H1 (cell line): ENCODE measurements around the gene SLC30A3. TPM values are rescaled to one million over a fixed set of nuclear protein-coding genes. Genes with fewer than 3 reads are reported as not detected.

Experiments
- CTCF ChIA-PET: fragments of 300-600 bp; sonication (Branson Sonifier 250); formaldehyde crosslinking; loops from one replicate; lab custom pipeline; 2021; ENCODE audit not compliant: partially characterized antibody; lab: Charles Lee
- POLR2A ChIA-PET: fragments of 300-600 bp; sonication (Branson Sonifier 250); formaldehyde crosslinking; loops from one replicate; lab custom pipeline; 2021; ENCODE audit warnings: inconsistent platforms; ENCODE audit not compliant: partially characterized antibody; lab: Charles Lee
- DNase-seq, 2 experiments: peaks; one replicate each; pipeline versions ENCODE4 v3.0.0 to v3.0.0-alpha.2; 2010 to 2022; ENCODE audit warnings: low spot score in 2 of 2, low read depth in 1 of 2, mixed read lengths in 1 of 2
- FAIRE-seq: peaks from 2 replicates; lab custom pipeline; 2011; peaks lifted over from hg19 to GRCh38; lab: Jason Lieb, UNC
- H2AFZ ChIP-seq: 2 replicates; pipeline ENCODE4 v1.8.1; 2012; ENCODE audit warnings: low read length, inconsistent platforms
- H2AK5ac ChIP-seq: 2 replicates; pipeline ENCODE4 v1.6.1; 2013; ENCODE audit warnings: low read depth, low read length
- H2BK120ac ChIP-seq: replicated peaks from 2 replicates; pipeline ENCODE3; 2013; ENCODE audit warnings: low read depth, low read length, inconsistent platforms
- H2BK12ac ChIP-seq: 2 replicates; pipeline ENCODE4 v1.6.1; 2013; ENCODE audit warnings: low read depth, low read length
- H2BK15ac ChIP-seq: 2 replicates; pipeline ENCODE4 v1.6.1; 2013; ENCODE audit warnings: low read length
- H2BK20ac ChIP-seq: 2 replicates; pipeline ENCODE4 v1.6.1; 2013; ENCODE audit warnings: low read length
- H2BK5ac ChIP-seq: 2 replicates; pipeline ENCODE4 v1.6.1; 2013; ENCODE audit warnings: low read depth, low read length
- H3K14ac ChIP-seq: 2 replicates; pipeline ENCODE4 v1.6.1; 2013; ENCODE audit warnings: inconsistent platforms; ENCODE audit not compliant: insufficient read length
- H3K18ac ChIP-seq: 2 replicates; pipeline ENCODE4 v1.6.1; 2013; ENCODE audit warnings: low read length; ENCODE audit errors: extremely low read depth
- H3K23ac ChIP-seq: 2 replicates; pipeline ENCODE4 v1.6.1; 2013; ENCODE audit warnings: inconsistent platforms; ENCODE audit not compliant: insufficient read length
- H3K23me2 ChIP-seq: 2 replicates; pipeline ENCODE4 v1.6.1; 2013; ENCODE audit warnings: low read depth, low read length
- H3K27ac ChIP-seq: 2 replicates; pipeline ENCODE4 v1.6.1; 2011; ENCODE audit warnings: low read depth, low read length, inconsistent platforms
- H3K27me3 ChIP-seq, 4 experiments: replicated peaks in 1 of 4; 1 replicate in 1 of 4; 2 replicates in 3 of 4; pipeline versions ENCODE4 v1.6.1 to v1.8.1; 2011 to 2013; ENCODE audit warnings: low read length in 3 of 4, mild to moderate bottlenecking in 3 of 4, inconsistent platforms in 2 of 4, mixed read lengths in 2 of 4, moderate library complexity in 1 of 4; ENCODE audit not compliant: control insufficient read depth in 3 of 4, insufficient read depth in 3 of 4; ENCODE audit errors: extremely low read depth in 1 of 4
- H3K36me3 ChIP-seq, 4 experiments: 2 replicates each; pipeline versions ENCODE4 v1.6.1 to v1.8.1; 2011 to 2013; ENCODE audit warnings: mild to moderate bottlenecking in 4 of 4, low read length in 3 of 4, moderate library complexity in 2 of 4, control low read depth in 1 of 4, inconsistent platforms in 1 of 4; ENCODE audit not compliant: insufficient read depth in 4 of 4, control insufficient read depth in 2 of 4
- H3K4ac ChIP-seq: replicated peaks from 2 replicates; pipeline ENCODE3; 2013; ENCODE audit warnings: low read length, low read depth, mixed read lengths, inconsistent platforms; ENCODE audit not compliant: insufficient read length
- H3K4me1 ChIP-seq, 4 experiments: replicated peaks in 1 of 4; 1 replicate in 1 of 4; 2 replicates in 3 of 4; pipeline versions ENCODE4 v1.6.1 to v1.8.1; 2011 to 2013; ENCODE audit warnings: low read length in 3 of 4, inconsistent platforms in 2 of 4, mixed read lengths in 1 of 4; ENCODE audit not compliant: insufficient read depth in 4 of 4, control insufficient read depth in 3 of 4
- H3K4me2 ChIP-seq, 2 experiments: 2 replicates each; pipeline versions ENCODE4 v1.6.1 to v1.8.1; 2011 to 2013; ENCODE audit warnings: low read depth in 2 of 2, low read length in 2 of 2, control low read depth in 1 of 2, inconsistent platforms in 1 of 2, mild to moderate bottlenecking in 1 of 2; ENCODE audit not compliant: insufficient read depth in 1 of 2
- H3K4me3 ChIP-seq, 4 experiments: fragments of 200-600, 300-600 bp in 1 of 4; sonication (generic), shearing (Covaris generic), sonication (Bioruptor Twin) in 1 of 4; 2 replicates each; pipeline versions ENCODE4 v1.5.1 to v1.8.1; 2011 to 2016; ENCODE audit warnings: low read length in 4 of 4, low read depth in 3 of 4, control low read depth in 2 of 4, inconsistent platforms in 2 of 4, mild to moderate bottlenecking in 2 of 4, mixed read lengths in 1 of 4, moderate library complexity in 1 of 4; ENCODE audit not compliant: insufficient read depth in 2 of 4; ENCODE audit errors: extremely low read depth in 1 of 4
- H3K56ac ChIP-seq: replicated peaks from 2 replicates; pipeline ENCODE3; 2013; ENCODE audit warnings: low read depth, mild to moderate bottlenecking, mixed read lengths, low read length, inconsistent platforms; ENCODE audit not compliant: insufficient read length
- H3K79me1 ChIP-seq: 2 replicates; pipeline ENCODE4 v1.6.1; 2013; ENCODE audit warnings: low read depth, low read length, control low read depth
- H3K79me2 ChIP-seq, 2 experiments: 2 replicates each; pipeline versions ENCODE4 v1.6.1 to v1.8.1; 2012 to 2013; ENCODE audit warnings: low read length in 2 of 2, mild to moderate bottlenecking in 2 of 2, inconsistent platforms in 1 of 2; ENCODE audit not compliant: insufficient read depth in 2 of 2, control insufficient read depth in 1 of 2
- H3K9ac ChIP-seq, 4 experiments: replicated peaks in 1 of 4; 1 replicate in 1 of 4; 2 replicates in 3 of 4; pipeline versions ENCODE4 v1.6.1 to v1.8.1; 2011 to 2013; ENCODE audit warnings: low read depth in 3 of 4, low read length in 3 of 4, control low read depth in 2 of 4, mild to moderate bottlenecking in 2 of 4, moderate library complexity in 2 of 4, inconsistent platforms in 1 of 4; ENCODE audit errors: extremely low read depth in 1 of 4
- H3K9me3 ChIP-seq, 2 experiments: 2 replicates each; pipeline versions ENCODE4 v1.6.1 to v1.8.1; 2012 to 2013; ENCODE audit warnings: mild to moderate bottlenecking in 2 of 2, moderate library complexity in 2 of 2, control low read depth in 1 of 2, inconsistent platforms in 1 of 2, low read depth in 1 of 2, low read length in 1 of 2, mixed read lengths in 1 of 2; ENCODE audit not compliant: insufficient read depth in 2 of 2
- H4K20me1 ChIP-seq, 2 experiments: replicated peaks in 1 of 2; 2 replicates each; pipeline versions ENCODE3 to v1.8.1; 2011 to 2013; ENCODE audit warnings: inconsistent platforms in 2 of 2, low read length in 2 of 2, mild to moderate bottlenecking in 1 of 2; ENCODE audit not compliant: insufficient read depth in 2 of 2, control insufficient read depth in 1 of 2
- H4K5ac ChIP-seq: 2 replicates; pipeline ENCODE4 v1.6.1; 2013; ENCODE audit warnings: low read length, low read depth, mixed read lengths, inconsistent platforms; ENCODE audit not compliant: insufficient read length
- H4K8ac ChIP-seq: 2 replicates; pipeline ENCODE4 v1.8.0; 2013; ENCODE audit warnings: mild to moderate bottlenecking, moderate library complexity, low read length, inconsistent platforms; ENCODE audit not compliant: insufficient read depth; ENCODE audit errors: extremely low read depth
- H4K91ac ChIP-seq: replicated peaks from 2 replicates; pipeline ENCODE3; 2013; ENCODE audit warnings: low read length, mixed read lengths, inconsistent platforms; ENCODE audit not compliant: insufficient read length
- ASH2L ChIP-seq: fragments of 200-600, 300-600 bp; sonication (generic); IDR thresholded peaks from one replicate; pipeline ENCODE4 v1.7.1; 2017; ENCODE audit warnings: low read length
- HDAC2 ChIP-seq, 2 experiments: fragments of 300-600 bp in 1 of 2; sonication (generic) in 1 of 2; IDR thresholded peaks; 2 replicates each; pipeline ENCODE4 v1.6.1; 2011 to 2012; ENCODE audit warnings: low read depth in 2 of 2, low read length in 2 of 2, mild to moderate bottlenecking in 2 of 2, moderate library complexity in 2 of 2, borderline replicate concordance in 1 of 2, inconsistent platforms in 1 of 2
- NRF1 ChIP-seq: IDR thresholded peaks from 2 replicates; pipeline ENCODE4 v1.6.1; 2011; ENCODE audit warnings: mild to moderate bottlenecking, low read depth, low read length, improper control_type of control experiment
- SIN3A ChIP-seq, 2 experiments: IDR thresholded peaks in 1 of 2; conservative IDR thresholded peaks in 1 of 2; 2 replicates each; pipeline ENCODE4 v1.6.1; 2011 to 2012; ENCODE audit warnings: low read length in 2 of 2, improper control_type of control experiment in 1 of 2, low read depth in 1 of 2, mild to moderate bottlenecking in 1 of 2
- TCF12 ChIP-seq: IDR thresholded peaks from 2 replicates; pipeline ENCODE4 v1.6.1; 2011; ENCODE audit warnings: low read depth, mild to moderate bottlenecking, low read length
- WGBS, 2 experiments: shearing (Covaris generic) in 1 of 2; methylation state at CpG; one replicate each; pipeline versions ENCODE4 v1.1.6 to v1.1.7; 2013 to 2015; ENCODE audit warnings: low lambda C conversion rate in 2 of 2, mixed read lengths in 2 of 2, inconsistent platforms in 1 of 2, low coverage in 1 of 2, missing lambda C conversion rate in 1 of 2; ENCODE audit not compliant: insufficient replicate concordance in 2 of 2, insufficient coverage in 1 of 2, insufficient read length in 1 of 2; ENCODE audit errors: extremely low coverage in 1 of 2, missing lambda C conversion rate in 1 of 2; 5-methylcytosine and 5-hydroxymethylcytosine counted together
- polyA plus RNA-seq, 7 experiments: library from polyadenylated mRNA; depleted of rRNA in 3 of 7; stranded (reverse) in 5 of 7; unstranded in 2 of 7; fragments of >200 nt in 5 of 7; fragments of 200-250 nt in 2 of 7; gene quantifications; 1 replicate in 5 of 7; 2 replicates in 1 of 7; 4 replicates in 1 of 7; pipeline versions ENCODE4 v1.2.1 to v1.2.3, GENCODE V29; 2011 to 2013; ENCODE audit warnings: missing spikeins in 2 of 7, mixed read lengths in 2 of 7
- total RNA-seq: library from RNA; stranded (reverse); fragmentation: NEBNext Ultra II Directional; extraction: Animal tissue kit (Norgen Biotek cat#: 25700); gene quantifications from 2 replicates; pipeline ENCODE4 v1.2.1, GENCODE V29; 2021

The SLC30A3 gene
- total and polyA plus RNA-seq, 2 of the 8 experiments (the other 6 are each of a cell fraction or from before 2014, with no cell fraction given): 15.2 to 30.7 TPM

DNA sequence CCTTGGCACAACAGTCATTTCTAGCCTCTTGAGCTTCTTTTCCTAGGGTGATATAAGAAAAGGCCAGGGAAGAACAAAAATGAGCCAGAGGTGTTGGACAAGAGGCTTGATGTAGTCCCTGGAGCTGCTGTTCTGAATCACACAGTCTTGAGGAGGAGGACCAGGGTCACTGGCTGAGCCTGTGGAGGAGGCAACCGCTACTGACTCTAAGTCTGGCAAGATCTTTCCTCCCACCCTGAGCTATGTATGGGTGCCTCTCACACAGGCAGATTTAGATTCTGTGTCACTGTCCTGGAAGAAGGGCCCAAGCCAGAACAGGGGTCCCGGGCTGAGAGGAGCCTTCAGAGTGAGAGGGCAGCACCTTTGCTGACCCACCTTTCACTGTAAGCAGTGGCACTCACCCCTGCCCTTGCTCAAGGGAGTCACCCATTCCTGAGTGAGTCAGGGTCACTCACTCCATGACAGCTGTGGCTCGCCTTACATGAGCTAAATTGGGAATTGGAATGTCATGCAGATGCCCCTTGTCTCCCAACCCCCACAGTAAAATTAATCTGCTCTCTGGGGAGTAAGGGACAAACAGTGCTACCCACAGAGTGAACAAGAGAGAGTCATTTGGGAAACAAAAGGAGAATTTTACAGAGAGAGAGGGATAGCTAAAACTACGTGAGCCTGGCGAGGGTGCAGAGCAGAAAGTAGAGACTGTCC lies 19.2 kb upstream of the SLC30A3 start, which contains the start of gene TRIM54:
TRIM54 (plus strand) TSS at position 575 of the 705 bp plus-strand sequence. CDS start 303 bp downstream, outside the sequence.
- Histone ChIP-seq H4K91ac (peak within 1 kb of the TSS; percentile 93), H4K5ac (peak within 1 kb of the TSS; percentile 22), H3K23me2 (peaks cover 3% of the 10 kb centered on the region), H3K27me3 (peaks cover 0 to 4% (median 0%) of the 10 kb centered on the region in 4 experiments; a peak in 1 of 7 replicates), H3K27ac (no peak within 1 kb of the TSS), H3K56ac (no peak within 1 kb of the TSS), H3K9ac (peak within 1 kb of the TSS in 2 of 4 experiments; percentile 22 to 50; a peak in 3 of 7 replicates), H3K4ac (no peak within 1 kb of the TSS), H2AFZ (peak within 1 kb of the TSS; percentile 27; the same call in 1 of the 2 replicates), H3K14ac (no peak within 1 kb of the TSS), H2AK5ac (peak within 1 kb of the TSS; percentile 75; the same call in 1 of the 2 replicates), H3K79me2 (no peaks in the 10 kb centered on the region), H3K79me1 (no peaks in the 10 kb centered on the region), H3K9me3 (no peaks in the 10 kb centered on the region), H2BK20ac (peak within 1 kb of the TSS; percentile 96), H4K20me1 (no peaks in the 10 kb centered on the region), H3K23ac (no peak within 1 kb of the TSS), H3K4me1 (peaks cover 4 to 18% (median 13%) of the 10 kb centered on the region in 4 experiments), H2BK120ac (peak within 1 kb of the TSS; percentile 80), H3K18ac (peak within 1 kb of the TSS; percentile 95), H4K8ac (peak within 1 kb of the TSS; percentile 93; the same call in 1 of the 2 replicates), H3K36me3 (no peaks in the 10 kb centered on the region), H3K4me2 (peak within 1 kb of the TSS; percentile 70 to 76), H2BK15ac (peak within 1 kb of the TSS; percentile 96), H3K4me3 (peak within 1 kb of the TSS; percentile 1 to 43 (median 35); a peak in 7 of 8 replicates), H2BK5ac (peak within 1 kb of the TSS; percentile 97), H2BK12ac (peak within 1 kb of the TSS; percentile 99)
- TF ChIP-seq ASH2L: peak; percentile 76
- TF ChIP-seq HDAC2 (IDR thresholded peaks at IDR 0.05; ENCODE audit: borderline replicate concordance in 1 of 2, low read depth in 2 of 2, low read length in 2 of 2): peak in 1 of 2 experiments; percentile 68; a peak in 1 of 4 replicates
- TF ChIP-seq NRF1: no peak
- TF ChIP-seq SIN3A (conservative IDR thresholded peaks at IDR 0.05 in 1 of 2, IDR thresholded peaks at IDR 0.05 in 1 of 2; ENCODE audit: low read depth in 1 of 2, low read length in 2 of 2): 0 out of 4 replicates have a peak, but pooled peaks of 1 of the 2 experiments have one; percentile 44
- 0 out of 2 replicates have a peak, but pooled peaks have one; percentile 31 for TF ChIP-seq TCF12
- 28% methylated on average over 5 of the region's 5 CpGs; no CpG with 5 or more reads in 1 of the 2 experiments for WGBS, 2 experiments
- ChIA-PET POLR2A (interaction anchor here (1.0 to 11.9 kb wide), 19 partner anchors 10 to 177 kb away, joined by 3 to 149 read pairs (median 6); partner anchors contain the start of genes ATRAID, GTF3C2, MPV17 and SLC30A3), CTCF (interaction anchor here (0.5 to 20.2 kb wide), 29 partner anchors 7 to 265 kb away, joined by 3 to 413 read pairs (median 5); partner anchors contain the start of genes CAD, SLC30A3 and UCN)
- DNase-seq (no peak), FAIRE-seq (no peak)
